Activated naive CD4-positive, alpha-beta T cell treated with anti-CD3 and anti-CD28 coated beads, Interleukin-2, amount 50 U/mL, for 72 hours (primary cell): Measurements from ENCODE around the gene MYLK. TPM values are rescaled to one million over a fixed set of nuclear protein-coding genes. Genes with fewer than 3 reads are reported as not detected.
"Not testable (repeated sequence)": the region's sequence is repeated elsewhere in the genome, so short reads cannot be mapped to it uniquely, and the experiment has no call there.

ENCODE experiments used
- ATAC-seq, 2 donors: fragments of 150-1000 bp; cut with Tn5 transposase; 2 replicates each; pipeline ENCODE4 v1.10.0; 2021; ENCODE audit warnings: mild to moderate bottlenecking in 2 of 2, moderate library complexity in 2 of 2
- DNase-seq, 2 donors: peaks; one replicate each; pipeline ENCODE4 v3.0.0; 2021 to 2022; ENCODE audit warnings: low spot score in 2 of 2
- H3K27ac Mint-ChIP-seq, 2 donors: one replicate each; pipeline ENCODE4 v1.8.0; 2022; ENCODE audit warnings: mild to moderate bottlenecking in 2 of 2, mixed read lengths in 2 of 2
- H3K36me3 Mint-ChIP-seq, 2 donors: one replicate each; pipeline ENCODE4 v1.8.0; 2022; ENCODE audit warnings: mixed read lengths in 2 of 2
- H3K9me3 Mint-ChIP-seq, 2 donors: one replicate each; pipeline ENCODE4 v1.8.0; 2022; ENCODE audit warnings: mixed read lengths in 2 of 2
- total RNA-seq, 2 donors: library from RNA; stranded (reverse); gene quantifications; one replicate each; pipeline ENCODE4 v1.2.3, GENCODE V29; 2022

The MYLK gene
- total RNA-seq, 2 donors from 2014 or later, result 0.19 to 0.30 TPM

- Mint-ChIP-seq H3K9me3 (no peaks in the 10 kb centered on the region), H3K36me3 (no peaks in the 10 kb centered on the region), H3K27ac (no peak overlapping the region)
- no peak for DNase-seq
- ATAC-seq, result no peak
Measured at GRCh38 chr3:123739106-123739505, 145.0 kb downstream of the MYLK start.

- ATAC-seq, DNase-seq, H3K9me3 Mint-ChIP-seq, H3K36me3 Mint-ChIP-seq, H3K27ac Mint-ChIP-seq: not testable (repeated sequence)
Measured at GRCh38 chr3:123738522-123738921, 145.6 kb downstream of the MYLK start.

GRCh38 chr3:123737168-123737567 lies 147.0 kb downstream of the MYLK start:
- DNase-seq (no peak), ATAC-seq (no peak)
- H3K27ac Mint-ChIP-seq, result no peak overlapping the region
- no peaks in the 10 kb centered on the region for H3K36me3 Mint-ChIP-seq
- no peaks in the 10 kb centered on the region for H3K9me3 Mint-ChIP-seq

DNA sequence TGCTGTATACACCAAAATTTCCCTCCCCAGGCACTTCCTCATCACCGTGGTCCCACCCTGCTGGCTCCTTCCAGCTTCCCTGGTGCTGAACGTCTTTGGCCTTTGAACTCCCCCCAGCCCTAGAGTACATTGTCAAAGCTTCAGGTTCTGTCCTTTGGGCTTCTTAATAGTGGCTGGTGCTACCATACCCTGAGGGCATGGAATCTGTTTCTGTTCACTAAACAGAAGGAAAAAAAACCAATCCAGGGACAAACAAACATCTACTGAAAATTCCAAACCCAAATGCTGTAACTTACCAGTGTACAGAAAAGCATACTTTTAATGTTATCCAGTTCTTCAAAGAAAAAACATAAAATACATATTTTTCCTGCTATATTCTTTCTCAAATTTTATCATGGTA lies 148.7 kb downstream of the MYLK start:
- ATAC-seq (no peak), DNase-seq (no peak)
- Mint-ChIP-seq H3K27ac (no peak overlapping the region), H3K36me3 (no peaks in the 10 kb centered on the region), H3K9me3 (no peaks in the 10 kb centered on the region)

GRCh38 chr3:123734527-123734902 lies 149.6 kb downstream of the MYLK start:
- no peaks in the 10 kb centered on the region for H3K36me3 Mint-ChIP-seq
- H3K27ac Mint-ChIP-seq, result peak overlapping the region in 1 of 2 donors; percentile 82
- no peaks in the 10 kb centered on the region for H3K9me3 Mint-ChIP-seq
- no peak for DNase-seq
- ATAC-seq, result no peak

DNA sequence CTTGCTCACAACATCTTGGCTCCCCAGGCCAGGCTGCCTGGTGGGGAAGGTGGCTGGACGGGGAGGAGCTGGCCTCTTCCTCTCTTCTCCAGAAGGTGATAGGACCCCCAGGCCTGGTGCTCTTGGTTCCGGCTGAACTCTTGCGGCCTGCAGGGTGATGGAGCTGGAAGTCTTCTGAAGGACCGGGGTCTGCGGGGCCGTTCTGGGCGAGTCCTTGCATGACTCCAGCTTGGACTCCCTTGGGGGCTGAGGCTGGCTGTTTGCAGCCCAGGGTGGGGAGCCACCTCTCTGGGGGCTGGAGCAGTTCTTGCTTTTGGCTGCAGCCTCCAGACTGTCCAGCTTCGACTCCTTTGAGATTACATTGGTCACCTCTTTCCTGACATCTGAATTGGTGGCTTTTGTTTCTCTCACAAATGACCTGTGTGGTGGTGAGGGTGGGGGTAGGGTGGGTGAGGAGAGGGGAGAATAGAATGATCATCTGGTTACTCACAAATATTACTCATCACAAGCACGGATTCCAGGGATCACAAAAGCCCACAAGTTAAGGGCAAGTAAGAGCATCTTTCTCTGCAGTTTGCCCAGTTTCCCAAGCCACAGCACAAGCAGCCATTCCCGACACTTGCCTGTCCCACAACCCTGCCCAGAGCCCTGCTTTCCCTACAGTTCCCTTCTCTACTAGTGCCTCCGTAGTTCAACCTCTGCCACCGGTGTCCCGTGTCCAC lies 150.2 kb downstream of the MYLK start:
- Mint-ChIP-seq H3K36me3 (no peaks in the 10 kb centered on the region), H3K27ac (peak overlapping the region in 1 of 2 donors; percentile 82), H3K9me3 (no peaks in the 10 kb centered on the region)
- DNase-seq (no peak), ATAC-seq (no peak)

- Mint-ChIP-seq H3K36me3 (no peaks in the 10 kb centered on the region), H3K27ac (no peak overlapping the region), H3K9me3 (no peaks in the 10 kb centered on the region)
- ATAC-seq (peak in 1 of 2 donors; percentile 24), DNase-seq (no peak)
Measured at GRCh38 chr3:123733341-123733740, 150.8 kb downstream of the MYLK start.

GRCh38 chr3:123732447-123732846 lies 151.7 kb downstream of the MYLK start:
- H3K27ac Mint-ChIP-seq, result no peak overlapping the region
- H3K9me3 Mint-ChIP-seq, result no peaks in the 10 kb centered on the region
- H3K36me3 Mint-ChIP-seq, result no peaks in the 10 kb centered on the region
- ATAC-seq (peak; percentile 40 to 63), DNase-seq (no peak)

DNA sequence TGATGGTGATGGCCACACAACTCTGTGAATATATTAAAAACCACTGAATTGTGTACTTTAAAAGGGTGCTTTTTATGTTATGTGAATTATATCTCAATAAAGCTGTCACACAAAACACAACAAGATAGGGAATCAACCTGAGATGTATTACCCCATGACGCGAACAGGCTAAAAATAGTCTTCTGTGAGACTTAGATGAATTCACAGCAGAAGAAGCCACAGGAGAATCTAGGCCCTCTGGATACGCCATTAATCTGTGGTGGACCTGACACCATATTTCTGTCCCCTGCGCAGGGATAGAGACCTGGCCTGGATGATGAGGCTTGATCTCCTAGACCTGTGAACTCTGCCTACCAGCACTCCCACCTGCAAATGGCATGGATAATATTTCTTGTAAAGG lies 153.3 kb downstream of the MYLK start:
- H3K9me3 Mint-ChIP-seq, result no peaks in the 10 kb centered on the region
- no peaks in the 10 kb centered on the region for H3K36me3 Mint-ChIP-seq
- H3K27ac Mint-ChIP-seq, result no peak overlapping the region
- ATAC-seq, result no peak
- no peak for DNase-seq

DNA sequence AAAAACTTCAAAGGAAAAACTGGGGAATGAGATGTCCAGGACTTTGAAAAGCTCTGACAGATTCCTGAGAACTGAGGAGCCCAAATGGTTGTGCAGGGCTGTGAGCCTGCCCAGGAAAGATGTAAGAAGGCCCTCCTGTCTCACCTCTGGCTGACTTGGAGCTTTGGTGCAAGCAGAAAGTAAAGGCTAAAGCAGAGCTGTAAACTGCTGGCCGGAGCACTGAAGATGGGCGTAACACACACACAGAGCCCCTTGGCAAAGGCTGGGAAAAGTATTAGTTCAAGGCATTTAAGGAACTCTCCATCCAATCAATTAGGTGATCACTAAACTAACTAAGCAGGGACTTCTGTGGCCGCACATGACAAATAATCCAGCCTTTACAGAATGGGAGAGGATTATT lies 155.1 kb downstream of the MYLK start:
- no peak for DNase-seq
- Mint-ChIP-seq H3K36me3 (no peaks in the 10 kb centered on the region), H3K27ac (no peak overlapping the region), H3K9me3 (no peaks in the 10 kb centered on the region)
- no peak for ATAC-seq

GRCh38 chr3:123728014-123728413 lies 156.1 kb downstream of the MYLK start:
- DNase-seq (no peak), ATAC-seq (no peak)
- Mint-ChIP-seq H3K9me3 (no peaks in the 10 kb centered on the region), H3K27ac (no peak overlapping the region), H3K36me3 (no peaks in the 10 kb centered on the region)

GRCh38 chr3:123725652-123726400 lies 158.3 kb downstream of the MYLK start:
- no peak for DNase-seq

DNA sequence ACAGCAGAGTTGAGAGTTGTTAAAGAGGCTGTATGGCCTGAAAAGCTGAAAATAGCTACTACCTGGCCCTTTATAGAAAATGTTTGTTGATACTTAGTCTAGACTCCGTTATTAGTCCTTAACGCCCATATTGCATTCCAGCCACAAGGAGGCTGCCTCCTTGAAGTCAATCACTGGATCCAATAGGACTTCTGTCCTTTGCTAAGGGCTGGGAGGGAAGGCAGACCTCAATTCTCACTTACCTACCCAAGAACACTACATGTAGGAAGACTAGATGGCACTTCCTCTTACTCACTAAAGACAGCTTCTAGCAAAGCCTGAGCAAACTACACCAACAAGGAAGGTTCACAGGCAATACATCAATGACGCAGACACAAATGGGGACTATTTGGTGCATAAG lies 159.8 kb downstream of the MYLK start:
- no peak overlapping the region for H3K27ac Mint-ChIP-seq
- ATAC-seq (no peak), DNase-seq (no peak)
- no peaks in the 10 kb centered on the region for H3K9me3 Mint-ChIP-seq
- H3K36me3 Mint-ChIP-seq, result no peaks in the 10 kb centered on the region

More at GRCh38 chr3:123725652-123726400, 158.3 kb downstream of the MYLK start:
- no peaks in the 10 kb centered on the region for H3K36me3 Mint-ChIP-seq
- no peak for ATAC-seq
- H3K9me3 Mint-ChIP-seq, result no peaks in the 10 kb centered on the region
- no peak overlapping the region for H3K27ac Mint-ChIP-seq

GRCh38 chr3:123723522-123724168 lies 160.5 kb downstream of the MYLK start:
- Mint-ChIP-seq H3K9me3 (no peaks in the 10 kb centered on the region), H3K36me3 (no peaks in the 10 kb centered on the region), H3K27ac (no peak overlapping the region)
- ATAC-seq (peak; percentile 60 to 74), DNase-seq (peak in 1 of 2 donors; percentile 67)

GRCh38 chr3:123723070-123723469 lies 161.1 kb downstream of the MYLK start:
- Mint-ChIP-seq H3K27ac (no peak overlapping the region), H3K36me3 (no peaks in the 10 kb centered on the region), H3K9me3 (no peaks in the 10 kb centered on the region)
- DNase-seq (no peak), ATAC-seq (no peak)

DNA sequence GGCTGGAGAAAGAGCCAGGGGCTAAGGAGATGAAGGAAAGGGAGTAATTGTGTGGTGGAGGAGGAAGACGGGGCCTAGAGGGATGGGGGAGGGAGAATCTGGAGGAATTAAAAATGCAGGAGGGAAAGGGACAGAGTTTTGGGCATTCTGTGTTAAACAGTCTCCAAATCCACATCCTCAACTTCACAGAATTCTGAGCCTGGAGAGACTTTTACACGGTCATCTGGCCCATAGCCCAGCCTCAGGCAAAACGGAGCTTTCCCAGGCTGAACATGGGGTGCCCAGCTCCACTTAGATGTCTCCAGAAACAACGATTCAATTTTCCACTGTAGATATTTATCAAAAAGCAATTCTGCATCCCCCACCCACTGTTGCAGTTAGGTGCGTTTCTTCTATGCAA lies 161.7 kb downstream of the MYLK start:
- ATAC-seq (no peak), DNase-seq (no peak)
- H3K9me3 Mint-ChIP-seq, result no peaks in the 10 kb centered on the region
- no peaks in the 10 kb centered on the region for H3K36me3 Mint-ChIP-seq
- H3K27ac Mint-ChIP-seq, result peak overlapping the region in 1 of 2 donors; percentile 72

DNA sequence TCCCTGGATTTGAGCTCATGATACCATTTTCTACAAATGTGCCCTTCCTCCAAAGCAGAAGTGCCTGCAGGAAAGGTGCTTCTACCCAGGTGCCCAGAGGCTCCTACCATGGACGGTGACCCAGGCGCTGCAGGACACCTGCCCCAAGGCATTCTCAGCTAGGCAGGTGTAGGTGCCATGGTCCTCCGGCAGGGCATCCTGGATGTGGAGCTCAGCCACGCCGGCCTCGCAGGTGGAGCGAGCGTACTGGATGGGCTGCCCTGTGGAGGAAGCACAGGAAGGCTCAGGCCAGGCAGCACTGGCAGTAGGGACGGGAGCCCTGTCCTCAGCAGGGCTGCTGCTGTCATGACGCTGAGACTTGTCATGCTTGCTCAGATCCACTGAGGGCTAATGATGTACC lies 162.1 kb downstream of the MYLK start:
- H3K27ac Mint-ChIP-seq, result peak overlapping the region in 1 of 2 donors; percentile 72
- ATAC-seq (no peak), DNase-seq (no peak)
- H3K36me3 Mint-ChIP-seq, result no peaks in the 10 kb centered on the region
- H3K9me3 Mint-ChIP-seq, result no peaks in the 10 kb centered on the region
